Left kidney (tissue), 2 donors: ENCODE results near the gene ANTXR1. TPM values are rescaled to one million over a fixed set of nuclear protein-coding genes. Genes with fewer than 3 reads are reported as not detected.
"Not testable (repeated sequence)": the region's sequence is repeated elsewhere in the genome, so short reads cannot be mapped to it uniquely, and the experiment has no call there.

ENCODE experiments used
- DNase-seq: peaks from one replicate; pipeline ENCODE4 v3.0.0-alpha.2; 2013
- polyA plus RNA-seq: library from polyadenylated mRNA; unstranded; fragments of 120-200 nt; gene quantifications from one replicate; pipeline ENCODE4 v1.2.1, GENCODE V29; 2013; ENCODE audit not compliant: insufficient read length

The ANTXR1 gene
- polyA plus RNA-seq, 1 donor, result 82.4 TPM

DNA sequence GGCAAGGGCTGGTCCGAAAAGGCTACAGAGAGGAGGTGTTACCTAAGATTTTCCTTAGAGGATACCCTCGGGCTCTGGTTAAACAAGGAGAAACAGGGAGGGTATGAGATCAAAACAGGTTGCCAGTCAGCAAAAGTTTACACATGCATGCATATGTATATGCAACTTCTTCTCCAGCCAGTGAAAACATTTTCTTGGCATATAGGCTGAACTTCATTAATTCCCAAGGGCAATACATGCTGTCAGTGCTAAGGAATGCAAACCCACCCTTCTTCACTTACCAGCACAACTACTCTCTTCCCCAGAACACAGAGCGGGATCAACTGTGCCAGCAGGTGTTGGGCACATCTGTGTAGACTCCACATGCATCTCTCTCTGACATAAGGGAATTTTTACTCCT is 198.1 kb downstream of the ANTXR1 start:
- no peak for DNase-seq

DNA sequence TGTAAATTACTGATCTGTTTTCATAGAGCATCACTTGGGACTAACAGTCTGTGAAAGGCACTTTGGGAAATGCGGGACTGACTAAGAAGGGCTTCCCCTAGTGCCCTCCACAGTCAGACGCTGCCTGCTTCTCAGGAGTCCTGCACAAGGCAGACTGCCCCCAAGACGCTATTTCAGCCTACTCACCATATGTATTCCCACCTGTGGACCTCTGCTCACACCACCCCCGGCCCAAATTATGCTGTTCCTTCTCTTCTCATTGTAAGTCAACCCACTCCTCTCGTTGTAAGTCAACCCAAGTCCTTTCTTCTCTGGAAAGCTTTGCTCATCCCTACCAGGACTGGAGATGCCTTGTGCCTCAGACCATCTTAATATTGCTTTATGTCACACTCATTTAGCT is 198.7 kb downstream of the ANTXR1 start:
- DNase-seq, result no peak

DNA sequence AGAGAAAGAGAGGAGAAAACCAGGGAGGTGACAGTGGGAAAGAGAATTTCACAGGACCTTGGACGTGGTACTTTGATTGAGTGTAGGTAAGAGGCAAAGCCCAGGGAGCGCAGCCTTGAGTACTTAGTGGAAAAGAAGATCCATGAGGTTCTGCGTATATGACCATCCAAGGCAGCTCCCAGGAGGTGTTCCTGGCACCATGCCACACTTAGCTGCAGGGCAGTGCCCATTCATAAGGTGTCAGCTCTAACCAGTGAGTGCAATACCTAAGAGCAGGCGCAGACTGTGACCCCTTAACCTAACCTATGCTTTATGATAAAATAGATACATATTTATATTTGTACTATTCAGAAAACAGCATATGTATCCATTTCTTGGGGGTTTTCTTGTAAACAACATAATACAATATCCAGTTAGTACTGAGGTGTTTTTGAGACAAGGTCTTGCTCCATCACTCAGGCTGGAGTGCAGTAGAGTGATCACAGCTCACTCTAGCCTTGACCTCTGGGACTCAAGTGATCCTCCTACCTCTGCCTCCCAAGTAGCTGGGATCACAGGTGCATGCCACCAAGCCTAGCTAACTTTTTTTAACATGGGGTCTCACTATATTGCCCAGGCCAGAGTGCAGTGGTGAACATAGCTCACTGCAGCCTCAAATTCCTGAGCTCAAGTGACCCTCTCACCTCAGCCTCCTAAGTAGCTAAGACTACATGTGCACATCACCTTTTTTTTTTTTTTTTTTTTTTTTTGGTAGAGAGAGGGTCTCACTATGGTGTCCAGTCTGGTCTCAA is 199.5 kb downstream of the ANTXR1 start:
- no peak for DNase-seq

DNA sequence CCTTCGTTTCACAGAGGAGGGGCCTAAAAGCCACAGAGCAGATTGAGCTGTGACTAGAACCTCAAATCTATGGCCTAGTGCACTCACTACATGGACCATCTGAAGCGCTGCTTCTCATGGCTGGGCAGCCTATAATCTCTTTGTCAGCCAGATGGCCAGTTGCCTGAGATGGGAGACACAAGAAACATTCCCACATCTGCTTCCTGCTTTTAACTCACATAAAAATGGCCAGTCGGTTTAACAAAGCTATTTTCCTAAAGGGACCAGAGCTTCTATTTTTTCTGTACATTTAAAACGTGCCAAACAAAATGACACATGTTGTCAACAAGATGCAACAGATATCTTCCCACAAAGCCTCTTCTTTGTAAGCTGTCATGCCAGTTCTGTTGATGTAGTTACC is 200.2 kb downstream of the ANTXR1 start:
- no peak for DNase-seq

DNA sequence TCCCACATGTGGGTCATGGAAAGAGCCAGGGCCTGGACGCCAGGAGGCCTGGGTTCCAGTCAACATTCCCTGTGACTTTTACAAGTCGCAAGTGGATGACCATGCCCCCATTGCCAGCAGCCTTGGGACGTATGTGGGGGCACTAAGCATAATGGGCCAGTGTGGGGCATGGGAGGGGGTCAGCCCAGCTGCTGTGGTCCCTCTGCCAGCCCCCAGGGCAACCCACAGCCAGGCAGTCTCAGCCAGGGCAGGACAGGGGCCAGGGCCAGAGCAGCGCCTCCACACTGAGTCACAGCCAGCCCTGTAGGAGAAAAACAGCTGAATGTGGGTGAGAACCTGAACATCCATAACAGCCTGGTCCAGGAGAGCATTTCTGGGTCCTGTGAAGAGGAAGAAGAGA is 200.8 kb downstream of the ANTXR1 start:
- DNase-seq, result no peak

DNA sequence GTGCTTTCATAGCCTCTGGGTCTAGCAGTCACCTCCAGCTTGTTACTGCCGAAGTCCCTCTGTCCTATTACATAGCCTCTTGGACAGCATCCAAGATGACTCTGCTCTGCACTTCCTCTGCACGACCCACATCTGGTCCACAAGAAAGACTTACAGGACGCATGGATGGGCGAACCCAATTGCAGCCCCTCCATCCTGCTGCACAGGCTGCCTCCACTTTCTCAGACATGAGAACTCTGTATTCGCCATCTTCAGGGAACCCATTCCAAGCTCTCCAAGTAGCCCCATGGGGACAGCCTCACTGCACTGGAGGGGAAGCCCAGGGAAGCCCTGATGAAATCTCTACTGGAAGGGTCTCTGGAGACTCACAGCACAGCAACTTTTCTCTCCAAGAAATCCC is 201.9 kb downstream of the ANTXR1 start:
- no peak for DNase-seq

DNA sequence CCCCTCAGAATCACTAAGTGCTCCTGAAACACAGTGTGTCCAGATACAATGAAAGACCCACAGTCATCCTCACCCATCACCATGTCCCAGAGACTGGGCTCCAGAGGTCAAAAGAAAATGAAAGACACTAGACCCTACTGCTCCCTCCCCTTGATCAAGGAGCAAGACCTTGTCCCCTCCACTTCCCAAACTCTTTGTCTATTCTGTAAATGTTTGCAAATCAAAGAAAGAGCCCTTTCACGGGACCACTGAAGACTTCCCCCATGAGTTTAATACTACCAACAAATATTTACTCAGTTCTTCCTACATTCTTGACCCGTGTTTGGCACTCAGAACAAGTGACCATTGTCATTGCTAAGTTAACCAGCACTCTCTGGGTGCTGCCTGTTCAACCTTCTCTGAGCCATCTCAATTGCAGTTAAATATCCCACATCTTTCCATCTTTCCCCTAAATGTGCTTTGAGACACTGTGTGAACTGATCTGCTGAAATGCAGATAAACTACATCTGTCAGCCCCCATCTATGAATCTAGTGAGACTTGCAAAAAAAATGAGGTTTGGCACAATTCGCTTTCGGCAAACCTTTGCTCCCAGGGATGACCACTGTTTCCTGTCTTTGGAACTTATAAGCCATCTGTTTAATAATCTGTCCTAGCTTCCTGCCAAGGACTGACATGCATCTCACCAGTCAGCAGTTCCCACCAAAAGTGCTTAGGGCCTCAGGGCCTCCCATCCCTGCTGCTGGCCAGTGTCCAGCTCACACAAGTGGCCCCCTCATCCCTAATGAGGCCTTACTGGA is 203.8 kb downstream of the ANTXR1 start:
- DNase-seq, result no peak

DNA sequence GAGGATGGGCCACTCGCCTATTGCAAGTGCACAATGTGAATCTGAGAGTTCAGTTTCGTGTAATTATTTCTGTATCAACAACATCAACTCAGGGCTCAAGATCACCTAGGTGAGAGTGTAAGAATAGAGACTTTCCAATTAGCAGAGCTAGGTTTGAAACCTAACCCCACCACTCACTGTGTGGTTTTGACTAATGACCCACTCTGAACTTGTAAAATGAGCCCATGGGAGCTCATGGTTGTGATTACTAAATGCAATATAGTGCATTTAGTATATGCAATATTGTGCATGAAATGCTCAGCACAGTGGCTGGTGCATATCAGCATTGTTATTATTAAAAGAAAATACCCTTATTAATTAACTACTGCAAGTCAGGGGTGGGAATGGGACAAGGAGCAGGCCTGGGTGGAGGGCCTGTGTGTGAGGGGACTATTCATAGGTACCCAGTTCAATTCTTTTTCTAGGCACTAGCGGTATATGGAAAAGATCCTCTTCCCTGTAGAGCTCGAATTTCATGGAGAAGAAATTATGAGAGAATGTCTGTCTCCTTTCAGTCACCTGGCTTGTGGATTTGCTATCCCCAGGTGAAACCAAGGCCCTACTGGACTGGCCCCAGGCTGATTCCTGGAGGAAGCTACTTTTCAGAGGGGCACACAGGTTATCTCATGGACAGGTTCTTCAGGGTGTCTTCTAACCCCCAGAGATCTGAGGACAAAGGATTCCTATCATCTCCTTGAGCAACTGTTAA is 204.5 kb downstream of the ANTXR1 start:
- no peak for DNase-seq

DNA sequence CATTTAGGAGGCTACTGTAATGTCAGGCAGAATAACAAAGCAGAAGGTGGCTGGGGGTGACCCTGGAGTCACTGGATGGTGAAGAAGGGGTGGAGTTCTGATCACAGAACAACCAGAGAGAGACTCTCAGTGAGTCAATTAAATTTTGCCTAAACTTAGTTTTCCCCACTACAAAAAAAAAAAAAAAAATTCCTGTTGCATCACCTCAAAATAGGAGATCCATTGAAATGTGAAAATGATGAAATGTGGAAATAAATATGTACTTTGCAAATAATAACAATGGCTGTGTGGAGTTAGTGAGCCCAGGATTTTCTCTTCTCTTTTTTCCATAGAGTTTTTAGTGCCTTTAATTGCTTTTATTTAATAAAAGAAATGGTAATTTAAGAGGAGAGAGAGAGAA is 208.5 kb downstream of the ANTXR1 start:
- no peak for DNase-seq

DNA sequence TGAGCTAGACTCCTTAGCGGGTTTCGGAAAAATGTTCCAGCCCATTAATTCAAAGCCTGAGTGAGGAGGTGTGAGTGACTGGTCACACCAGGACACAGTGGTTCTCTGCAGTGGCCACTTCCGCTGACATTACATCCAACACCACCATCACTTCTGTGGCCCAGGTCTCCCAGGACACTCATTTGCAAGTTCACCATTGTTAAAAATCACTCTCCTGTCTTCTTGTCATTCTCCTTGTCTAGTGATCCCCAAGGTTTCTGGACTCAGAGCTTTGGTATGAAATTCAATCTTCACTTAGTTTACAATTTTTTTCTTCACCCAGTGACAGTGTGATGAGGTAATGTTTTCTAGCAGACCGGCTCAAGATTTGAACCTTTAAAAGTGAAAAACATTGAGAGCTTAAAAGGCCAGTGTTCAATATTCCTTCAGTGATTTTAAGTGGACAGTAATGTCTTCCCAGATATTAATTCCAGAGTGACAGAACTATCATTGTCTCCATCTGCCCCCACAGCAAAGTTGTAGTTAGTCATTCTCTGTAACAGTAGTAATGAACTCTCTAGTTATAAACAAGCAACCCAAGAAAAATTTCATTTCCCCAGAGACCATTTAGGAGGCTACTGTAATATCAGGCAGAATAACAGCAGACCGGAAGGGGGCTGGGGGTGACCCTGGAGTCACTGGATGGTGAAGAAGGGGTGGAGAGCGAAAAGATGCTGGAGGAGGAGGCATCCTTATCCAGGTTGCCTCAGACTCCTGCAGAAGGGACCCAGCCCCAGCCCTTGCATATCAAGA is 209.2 kb downstream of the ANTXR1 start:
- no peak for DNase-seq

DNA sequence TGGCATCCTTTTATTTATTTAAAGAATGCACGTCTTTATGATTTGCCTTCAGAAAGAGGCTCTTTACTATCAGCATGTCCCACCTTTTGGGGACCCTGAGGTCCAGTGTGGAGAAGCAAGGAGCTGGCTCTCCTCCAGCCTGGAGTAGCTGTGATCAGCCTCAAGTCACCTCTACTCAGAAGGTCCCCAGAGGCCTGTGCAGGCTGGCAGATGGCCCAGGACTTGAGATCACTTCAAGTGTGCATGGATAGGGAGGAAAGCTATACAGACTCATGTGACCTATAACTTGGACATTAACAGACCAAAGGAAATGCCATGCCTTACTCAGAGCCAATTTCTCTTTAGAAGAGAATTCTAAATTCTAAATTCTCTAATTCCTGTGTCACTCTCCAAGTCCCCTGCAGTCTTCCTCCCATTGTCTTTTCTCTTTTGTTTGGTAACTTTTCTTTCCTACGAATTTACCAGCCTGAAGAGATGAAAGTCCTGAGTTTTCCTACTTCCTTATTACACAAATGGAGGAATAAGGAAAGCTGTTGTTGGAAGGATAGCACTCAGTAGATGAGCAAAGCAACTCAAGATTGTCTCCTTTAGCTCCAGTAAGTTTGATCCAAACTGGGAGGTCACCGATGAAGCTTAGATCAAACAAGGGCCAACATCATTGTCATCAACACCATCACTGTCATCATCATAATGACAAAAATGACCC is 210.1 kb downstream of the ANTXR1 start:
- no peak for DNase-seq

DNA sequence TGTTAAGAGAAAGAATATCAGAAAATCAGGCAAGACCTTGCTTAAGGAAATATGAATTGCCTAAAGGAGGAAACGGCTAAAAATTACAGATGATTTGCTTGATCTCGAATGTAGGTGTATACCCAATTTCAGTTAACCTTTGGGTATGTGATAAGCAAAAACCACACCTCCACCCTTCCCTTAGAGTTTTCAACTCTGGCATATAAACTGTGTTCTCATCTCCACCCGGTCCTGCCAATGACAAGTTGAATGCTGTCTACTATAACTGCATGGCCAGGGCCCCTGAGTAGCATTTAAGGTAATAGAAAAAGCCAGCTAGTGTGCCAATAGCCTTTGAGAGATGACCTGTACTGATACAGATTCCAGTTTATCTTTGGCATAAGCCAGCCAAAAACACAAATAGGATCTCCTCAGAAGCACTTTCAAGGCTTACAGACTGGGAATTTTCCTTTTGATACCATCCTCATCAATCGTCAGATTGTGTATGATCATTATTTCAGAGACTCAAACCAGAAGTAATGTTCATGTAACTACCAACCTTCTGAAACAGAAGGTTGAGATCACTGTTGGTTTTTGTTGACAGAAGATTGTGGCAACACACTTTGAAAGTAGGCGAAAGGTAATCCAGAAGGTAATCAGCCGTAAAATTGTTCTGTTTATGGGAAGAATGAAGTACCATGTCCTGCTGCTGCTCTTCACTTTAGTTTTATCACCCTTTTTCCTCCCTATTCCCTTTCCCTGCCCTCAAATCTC is 211.0 kb downstream of the ANTXR1 start:
- no peak for DNase-seq

DNA sequence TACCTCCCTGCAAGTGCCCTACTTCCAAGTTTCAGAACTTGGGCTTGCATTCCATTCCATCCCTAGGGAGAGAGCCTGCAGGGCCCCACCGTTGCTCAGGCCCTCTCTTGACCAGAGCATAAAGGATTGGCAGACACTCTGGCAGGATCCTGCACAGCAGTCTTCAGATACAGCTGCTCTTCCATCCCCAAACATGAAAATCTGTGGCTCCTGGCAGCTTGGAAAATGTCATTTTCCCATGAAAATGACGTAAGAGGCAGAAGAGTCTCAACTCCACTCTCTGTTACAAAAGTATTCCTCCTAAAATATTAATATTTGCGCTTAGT is 211.5 kb downstream of the ANTXR1 start:
- no peak for DNase-seq

DNA sequence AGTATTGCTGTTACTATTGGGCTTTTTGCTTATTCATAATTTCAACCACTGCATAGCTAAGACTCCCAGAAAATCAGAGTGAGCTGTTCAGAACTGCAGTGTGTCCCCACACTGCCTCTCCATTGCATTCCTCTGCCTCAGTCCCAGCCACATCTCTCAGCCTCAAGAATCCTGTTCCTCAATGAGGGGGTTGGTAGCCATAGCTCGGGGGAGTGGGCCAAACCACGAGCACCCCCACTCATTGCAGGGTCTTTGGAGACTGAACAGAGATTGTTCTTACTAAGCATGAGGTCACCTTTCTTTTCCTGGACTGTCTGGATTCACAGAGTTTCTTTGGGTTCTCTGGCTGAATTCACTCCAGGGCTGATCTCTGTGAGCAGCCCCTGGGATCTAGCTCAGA is 213.0 kb downstream of the ANTXR1 start:
- no peak for DNase-seq

DNA sequence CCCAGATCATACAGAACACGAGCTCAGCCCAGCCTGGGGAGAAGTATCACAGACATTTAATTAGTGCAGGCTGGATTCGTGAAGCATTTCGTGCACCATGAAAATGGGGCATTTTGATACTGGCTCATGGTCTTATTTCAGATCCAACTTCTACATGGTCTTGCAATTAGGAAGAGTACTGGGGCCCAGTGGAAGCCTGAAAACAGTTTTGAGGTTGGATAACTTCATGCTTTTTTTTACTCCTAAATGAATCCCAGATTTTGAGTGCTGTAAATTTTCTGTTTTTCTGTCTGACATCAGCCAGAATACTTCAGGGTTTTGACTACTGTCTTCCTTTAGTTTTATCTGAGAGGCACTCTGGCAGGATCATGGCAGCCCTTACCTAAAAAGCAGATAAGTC is 213.9 kb downstream of the ANTXR1 start:
- DNase-seq, result no peak

DNA sequence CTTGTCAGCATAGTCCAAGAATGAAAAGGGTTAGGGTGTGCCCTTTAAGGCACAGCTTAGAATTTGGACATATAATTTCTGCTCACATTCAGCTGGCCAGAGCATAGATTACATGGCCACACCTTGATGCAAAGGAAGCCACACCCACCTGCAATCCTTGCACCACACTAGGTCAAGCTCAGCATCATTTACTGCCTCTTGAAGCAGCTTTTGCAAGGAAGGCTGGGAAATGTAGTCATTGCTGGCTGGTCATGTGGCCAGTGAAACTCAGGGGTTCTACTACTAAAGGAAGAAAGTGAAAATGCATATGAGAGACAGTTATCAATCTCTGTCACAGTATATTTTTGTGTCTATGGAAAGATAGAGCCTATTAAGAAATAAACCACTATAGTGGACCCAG is 214.7 kb downstream of the ANTXR1 start:
- no peak for DNase-seq

DNA sequence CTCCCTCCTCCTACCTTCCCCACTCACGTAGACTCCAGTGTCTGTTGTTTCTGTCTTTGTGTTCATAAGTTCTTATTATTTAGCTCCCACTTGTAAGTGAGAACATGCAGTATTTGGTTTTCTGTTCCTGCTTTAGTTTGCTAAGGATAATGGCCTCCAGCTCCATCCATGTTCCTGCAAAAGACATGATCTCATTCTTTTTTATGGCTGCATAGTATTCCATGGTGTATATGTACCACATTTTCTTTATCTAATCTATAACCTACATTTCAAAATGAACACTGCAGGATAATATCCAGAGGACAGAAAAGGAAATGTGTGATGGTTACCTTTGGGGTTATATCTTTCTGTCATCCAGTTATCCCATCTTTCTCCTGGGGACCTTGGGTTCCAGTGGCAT is 218.0 kb downstream of the ANTXR1 start:
- not testable (repeated sequence) for DNase-seq

DNA sequence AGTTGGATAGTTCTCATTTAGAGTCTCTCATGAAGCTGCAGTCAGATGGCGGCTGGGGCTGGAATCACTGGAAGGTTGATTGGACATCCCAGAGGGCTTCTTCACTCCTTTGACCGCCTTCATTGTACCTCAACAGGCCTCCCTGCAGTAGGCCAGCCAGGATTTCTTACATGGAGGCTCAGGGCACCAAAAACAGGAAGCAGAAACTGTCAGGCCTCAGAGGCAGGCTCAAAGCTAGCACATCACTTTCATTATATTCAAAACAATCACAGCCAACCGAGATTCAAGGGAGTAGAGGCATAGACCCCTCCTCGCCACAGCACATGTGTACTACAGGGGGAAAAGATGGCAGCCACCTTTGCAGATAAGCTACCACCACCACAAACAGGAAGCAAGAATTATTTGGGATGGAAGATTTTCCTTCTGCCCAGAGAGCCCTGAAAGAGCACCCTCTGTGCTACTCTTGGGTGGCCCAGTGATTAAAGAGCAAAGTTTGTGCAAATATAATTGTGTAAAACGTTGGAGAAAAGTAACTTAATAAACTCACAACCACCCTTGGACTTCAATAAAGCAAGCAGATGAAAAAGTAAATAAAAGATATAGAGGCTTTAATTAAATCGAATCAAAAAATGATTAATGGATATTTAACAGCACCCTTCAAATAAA is 218.8 kb downstream of the ANTXR1 start:
- no peak for DNase-seq

DNA sequence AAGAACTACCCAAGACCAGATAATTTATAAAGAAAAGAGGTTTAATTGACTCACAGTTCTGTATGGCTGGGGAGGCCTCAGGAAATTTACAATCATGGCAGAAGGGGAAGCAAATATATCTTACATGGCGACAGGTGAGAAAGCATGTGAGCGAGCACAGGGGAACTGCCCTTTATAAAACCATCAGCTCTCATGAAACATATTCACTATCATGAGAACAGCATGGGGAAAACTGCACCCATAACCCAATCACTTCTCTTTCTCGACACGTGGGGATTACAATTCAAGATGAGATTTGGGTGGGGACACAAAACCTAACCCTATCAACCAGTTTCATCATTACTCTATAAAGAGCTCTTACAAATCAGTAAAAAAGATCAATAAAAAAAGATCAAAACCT is 222.9 kb downstream of the ANTXR1 start:
- not testable (repeated sequence) for DNase-seq

DNA sequence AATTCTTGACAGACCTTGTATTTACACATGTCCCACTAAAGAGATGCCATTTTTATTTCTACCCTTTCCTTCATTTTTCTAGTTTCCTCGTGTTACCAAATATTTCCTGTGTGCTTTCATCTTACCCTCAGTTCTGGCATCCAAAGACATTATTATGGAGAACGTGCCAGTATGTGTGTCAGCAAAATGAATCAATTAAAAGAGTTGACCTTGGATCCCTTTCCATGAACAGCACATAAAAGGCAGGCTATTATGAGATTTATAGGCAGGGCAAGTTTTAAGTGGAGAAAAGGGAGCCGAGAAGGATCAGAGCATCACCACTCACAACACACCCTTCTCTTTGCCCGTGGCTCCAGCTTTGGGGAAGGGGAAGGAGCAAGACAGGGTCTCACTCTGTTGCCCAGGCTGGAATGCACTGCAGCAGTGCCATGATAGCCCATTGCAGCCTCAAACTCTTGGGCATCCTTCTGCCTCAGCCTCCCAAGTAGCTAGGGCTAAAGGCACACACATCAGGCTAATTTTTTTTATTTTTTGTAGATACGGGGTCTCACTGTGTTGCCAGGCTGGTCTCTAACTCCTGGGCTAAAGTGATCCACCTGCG is 224.2 kb downstream of the ANTXR1 start:
- DNase-seq, result no peak
